Adrenal gland (tissue), 5 donors: ENCODE results near the gene DGKK.

Source experiments
- CTCF ChIP-seq, 6 experiments: fragments of 450-650 bp in 4 of 6; fragments of 200-600 bp in 2 of 6; sonication (generic) in 1 of 6; IDR thresholded peaks; 1 replicate in 5 of 6; 2 replicates in 1 of 6; pipeline versions ENCODE4 v1.5.1 to v1.8.0; 2016 to 2021; ENCODE audit warnings: antibody characterized with exemption in 6 of 6, mild to moderate bottlenecking in 2 of 6, moderate library complexity in 1 of 6
- POLR2A ChIP-seq, 2 donors: fragments of 450-650 bp; IDR thresholded peaks; one replicate each; pipeline ENCODE4 v1.6.1; 2017; ENCODE audit warnings: antibody characterized with exemption in 2 of 2, mild to moderate bottlenecking in 2 of 2, moderate library complexity in 1 of 2
- donor health status: DM: no; HTN: no; CAD: no.

DNA sequence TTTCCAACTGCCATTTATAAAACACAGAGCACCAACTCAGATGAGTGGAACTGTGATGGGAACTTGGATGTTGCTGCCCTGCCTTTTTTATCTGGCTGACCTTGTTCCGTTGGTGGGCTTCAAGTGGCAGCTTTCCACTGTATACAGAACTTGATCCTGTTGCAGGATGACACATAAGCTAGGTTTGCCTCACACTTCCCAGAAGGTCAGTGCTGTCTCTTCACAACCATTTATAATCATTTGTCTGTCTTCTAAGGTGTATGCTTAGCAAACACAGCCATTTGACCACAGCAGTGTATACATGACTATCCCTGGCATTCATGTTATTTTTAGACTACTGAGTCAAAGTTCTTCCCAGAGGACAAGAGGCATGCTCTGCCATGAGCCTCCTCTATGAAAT lies 20.3 kb downstream of the DGKK start:
- TF ChIP-seq CTCF (IDR thresholded peaks at IDR 0.05) (no peak), POLR2A (IDR thresholded peaks at IDR 0.05) (no peak)
